ENCODE data around the gene ALLC. TPM values are rescaled to one million over a fixed set of nuclear protein-coding genes. Genes with fewer than 3 reads are reported as not detected.

ALLC gene
- total and polyA plus RNA-seq, 2 donors (not counting 1 experiment from before 2014, with no cell fraction given), result not detected

DNA sequence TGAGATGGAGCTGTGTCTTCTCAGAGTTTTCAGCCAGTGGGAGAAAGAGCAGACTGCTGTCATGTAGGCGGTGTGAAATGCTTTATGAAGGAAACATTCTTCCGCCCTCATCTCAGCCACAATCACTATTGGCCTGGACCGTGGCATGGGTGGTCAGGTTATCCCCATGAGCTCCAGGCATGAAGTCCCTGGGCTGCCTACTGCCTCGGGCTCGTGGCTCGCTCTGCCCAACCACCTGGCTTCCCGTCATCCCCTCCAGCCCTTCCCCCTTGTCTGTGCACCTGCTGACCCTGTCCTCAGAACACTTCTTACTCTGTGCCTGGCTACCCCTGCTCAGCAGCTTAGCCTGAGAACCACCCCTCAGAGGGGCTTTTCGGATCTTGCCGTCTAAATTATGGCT lies 47.6 kb upstream of the ALLC start:
- no peak overlapping the region for H3K27ac ChIP-seq (ENCODE audit: insufficient read depth, low read length)
- TF ChIP-seq, protein P1, sequence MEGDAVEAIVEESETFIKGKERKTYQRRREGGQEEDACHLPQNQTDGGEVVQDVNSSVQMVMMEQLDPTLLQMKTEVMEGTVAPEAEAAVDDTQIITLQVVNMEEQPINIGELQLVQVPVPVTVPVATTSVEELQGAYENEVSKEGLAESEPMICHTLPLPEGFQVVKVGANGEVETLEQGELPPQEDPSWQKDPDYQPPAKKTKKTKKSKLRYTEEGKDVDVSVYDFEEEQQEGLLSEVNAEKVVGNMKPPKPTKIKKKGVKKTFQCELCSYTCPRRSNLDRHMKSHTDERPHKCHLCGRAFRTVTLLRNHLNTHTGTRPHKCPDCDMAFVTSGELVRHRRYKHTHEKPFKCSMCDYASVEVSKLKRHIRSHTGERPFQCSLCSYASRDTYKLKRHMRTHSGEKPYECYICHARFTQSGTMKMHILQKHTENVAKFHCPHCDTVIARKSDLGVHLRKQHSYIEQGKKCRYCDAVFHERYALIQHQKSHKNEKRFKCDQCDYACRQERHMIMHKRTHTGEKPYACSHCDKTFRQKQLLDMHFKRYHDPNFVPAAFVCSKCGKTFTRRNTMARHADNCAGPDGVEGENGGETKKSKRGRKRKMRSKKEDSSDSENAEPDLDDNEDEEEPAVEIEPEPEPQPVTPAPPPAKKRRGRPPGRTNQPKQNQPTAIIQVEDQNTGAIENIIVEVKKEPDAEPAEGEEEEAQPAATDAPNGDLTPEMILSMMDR (conservative IDR thresholded peaks at IDR 0.05 in 1 of 2, IDR thresholded peaks at IDR 0.05 in 1 of 2; ENCODE audit: low read depth in 1 of 2, low read length in 2 of 2), result no peak
- no peak for TF ChIP-seq EZH2 (IDR thresholded peaks at IDR 0.05; ENCODE audit: low read length, missing control alignments)
- no peaks in the 10 kb centered on the region for H3K4me1 ChIP-seq (ENCODE audit: control insufficient read depth, extremely low read depth, insufficient read depth, low read length)

DNA sequence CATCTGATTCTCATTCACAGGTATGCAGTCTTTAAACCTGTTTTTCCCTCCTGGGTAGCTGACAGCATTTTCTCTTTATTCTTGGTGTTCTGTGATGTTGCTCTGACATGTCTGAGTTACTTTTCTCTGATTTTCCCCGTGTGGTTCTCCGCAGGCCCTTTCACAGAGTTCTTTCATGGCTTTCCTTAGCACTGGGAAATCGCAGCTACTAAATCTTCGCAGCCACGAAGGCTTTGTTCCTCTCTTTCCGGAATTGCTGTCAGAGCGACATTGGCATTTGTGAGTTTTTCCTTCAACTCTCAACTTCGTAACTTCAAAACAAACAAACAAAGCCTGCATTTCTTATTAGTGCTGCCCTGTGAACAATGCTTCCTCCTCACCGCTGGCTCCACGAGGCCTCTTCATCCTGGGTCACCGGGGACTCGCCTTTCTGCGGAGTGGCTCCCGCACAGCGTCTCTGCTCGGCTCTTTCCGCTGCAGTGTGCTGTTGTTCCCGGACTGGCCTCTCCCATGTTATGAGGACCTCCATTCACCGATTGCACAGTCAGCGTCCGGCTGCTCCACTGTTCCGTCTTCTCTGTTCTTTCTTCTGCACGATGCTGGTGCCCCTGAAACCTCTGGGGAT lies 47.0 kb upstream of the ALLC start:
- H3K79me2 ChIP-seq (ENCODE audit: control insufficient read depth, insufficient read depth, low read length), result no peaks in the 10 kb centered on the region
- no peaks in the 10 kb centered on the region for H4K20me1 ChIP-seq (ENCODE audit: control insufficient read depth, extremely low read depth, insufficient read depth, low read length)
- no peaks in the 10 kb centered on the region for H3K4me1 ChIP-seq (ENCODE audit: control insufficient read depth, extremely low read depth, insufficient read depth, low read length)
- no peak overlapping the region for H3K27ac ChIP-seq (ENCODE audit: insufficient read depth, low read length)
- H3K4me2 ChIP-seq (ENCODE audit: extremely low read depth, insufficient read depth, low read length), result no peak overlapping the region
- no peak overlapping the region for H2AFZ ChIP-seq (ENCODE audit: low read length)
- no peaks in the 10 kb centered on the region for H3K27me3 ChIP-seq (ENCODE audit: control insufficient read depth, insufficient read depth, low read length)
- DNase-seq (ENCODE audit: low read depth in 2 of 2), result no peak
- H3K36me3 ChIP-seq (ENCODE audit: control insufficient read depth, insufficient read depth, low read length), result no peaks in the 10 kb centered on the region
- no peak overlapping the region for H3K4me3 ChIP-seq (replicated peaks in 1 of 4; ENCODE audit: control extremely low read depth in 1 of 4, insufficient read depth in 1 of 4, low read depth in 3 of 4, low read length in 4 of 4)
- H3K9ac ChIP-seq (ENCODE audit: insufficient read depth, low read length), result no peak overlapping the region
- H3K9me3 ChIP-seq (ENCODE audit: control insufficient read depth, insufficient read depth, low read depth, low read length), result no peaks in the 10 kb centered on the region
- TF ChIP-seq, protein P1 (conservative IDR thresholded peaks at IDR 0.05 in 1 of 2, IDR thresholded peaks at IDR 0.05 in 1 of 2; ENCODE audit: low read depth in 1 of 2, low read length in 2 of 2), result no peak
- TF ChIP-seq EZH2 (IDR thresholded peaks at IDR 0.05; ENCODE audit: low read length, missing control alignments), result no peak

More for the DNA sequence above, 47.6 kb upstream of the ALLC start:
- Histone ChIP-seq H3K9me3 (ENCODE audit: control insufficient read depth, insufficient read depth, low read depth, low read length) (no peaks in the 10 kb centered on the region), H3K4me2 (ENCODE audit: extremely low read depth, insufficient read depth, low read length) (no peak overlapping the region), H2AFZ (ENCODE audit: low read length) (no peak overlapping the region), H4K20me1 (ENCODE audit: control insufficient read depth, extremely low read depth, insufficient read depth, low read length) (no peaks in the 10 kb centered on the region), H3K4me3 (replicated peaks in 1 of 4; ENCODE audit: control extremely low read depth in 1 of 4, insufficient read depth in 1 of 4, low read depth in 3 of 4, low read length in 4 of 4) (no peak overlapping the region), H3K9ac (ENCODE audit: insufficient read depth, low read length) (no peak overlapping the region), H3K79me2 (ENCODE audit: control insufficient read depth, insufficient read depth, low read length) (no peaks in the 10 kb centered on the region), H3K27me3 (ENCODE audit: control insufficient read depth, insufficient read depth, low read length) (no peaks in the 10 kb centered on the region), H3K36me3 (ENCODE audit: control insufficient read depth, insufficient read depth, low read length) (no peaks in the 10 kb centered on the region)
- DNase-seq (ENCODE audit: low read depth in 2 of 2), result no peak

DNA sequence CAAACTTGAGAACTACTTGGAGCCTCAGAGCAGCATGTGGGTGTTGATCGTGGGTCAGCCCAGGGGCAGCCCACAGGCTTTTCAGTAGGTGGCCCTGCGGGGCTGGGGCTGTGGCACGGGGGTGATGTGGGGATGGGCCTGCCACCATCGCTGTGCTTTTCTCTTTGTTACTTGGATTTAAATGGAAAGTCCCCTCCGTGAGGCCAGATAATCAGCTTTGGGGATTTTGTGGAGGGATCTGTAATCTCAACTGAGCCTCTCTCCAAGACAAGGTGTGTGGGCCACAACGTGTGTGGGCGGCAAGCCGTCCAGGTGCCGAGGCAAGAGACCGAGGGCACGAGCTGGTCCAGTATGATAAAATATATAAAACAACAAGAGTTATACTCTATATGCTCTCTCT lies 46.4 kb upstream of the ALLC start:
- no peaks in the 10 kb centered on the region for H3K36me3 ChIP-seq (ENCODE audit: control insufficient read depth, insufficient read depth, low read length)
- no peak for TF ChIP-seq EZH2 (IDR thresholded peaks at IDR 0.05; ENCODE audit: low read length, missing control alignments)
- TF ChIP-seq, protein P1 (conservative IDR thresholded peaks at IDR 0.05 in 1 of 2, IDR thresholded peaks at IDR 0.05 in 1 of 2; ENCODE audit: low read depth in 1 of 2, low read length in 2 of 2), result no peak
- no peaks in the 10 kb centered on the region for H4K20me1 ChIP-seq (ENCODE audit: control insufficient read depth, extremely low read depth, insufficient read depth, low read length)
- H3K4me1 ChIP-seq (ENCODE audit: control insufficient read depth, extremely low read depth, insufficient read depth, low read length), result no peaks in the 10 kb centered on the region
- no peak overlapping the region for H2AFZ ChIP-seq (ENCODE audit: low read length)
- H3K27me3 ChIP-seq (ENCODE audit: control insufficient read depth, insufficient read depth, low read length), result no peaks in the 10 kb centered on the region
- no peak for DNase-seq (ENCODE audit: low read depth in 2 of 2)
- H3K4me2 ChIP-seq (ENCODE audit: extremely low read depth, insufficient read depth, low read length), result no peak overlapping the region
- no peaks in the 10 kb centered on the region for H3K79me2 ChIP-seq (ENCODE audit: control insufficient read depth, insufficient read depth, low read length)
- H3K9me3 ChIP-seq (ENCODE audit: control insufficient read depth, insufficient read depth, low read depth, low read length), result no peaks in the 10 kb centered on the region
- H3K4me3 ChIP-seq (replicated peaks in 1 of 4; ENCODE audit: control extremely low read depth in 1 of 4, insufficient read depth in 1 of 4, low read depth in 3 of 4, low read length in 4 of 4), result no peak overlapping the region
- no peak overlapping the region for H3K9ac ChIP-seq (ENCODE audit: insufficient read depth, low read length)
- no peak overlapping the region for H3K27ac ChIP-seq (ENCODE audit: insufficient read depth, low read length)
